Measurements from ENCODE around the gene TMC2. TPM values are rescaled to one million over a fixed set of nuclear protein-coding genes. Genes with fewer than 3 reads are reported as not detected.

Gene TMC2
- total and polyA plus RNA-seq, 2 of the 8 experiments (the other 6 are each of a cell fraction or from before 2014, with no cell fraction given) = not detected

DNA sequence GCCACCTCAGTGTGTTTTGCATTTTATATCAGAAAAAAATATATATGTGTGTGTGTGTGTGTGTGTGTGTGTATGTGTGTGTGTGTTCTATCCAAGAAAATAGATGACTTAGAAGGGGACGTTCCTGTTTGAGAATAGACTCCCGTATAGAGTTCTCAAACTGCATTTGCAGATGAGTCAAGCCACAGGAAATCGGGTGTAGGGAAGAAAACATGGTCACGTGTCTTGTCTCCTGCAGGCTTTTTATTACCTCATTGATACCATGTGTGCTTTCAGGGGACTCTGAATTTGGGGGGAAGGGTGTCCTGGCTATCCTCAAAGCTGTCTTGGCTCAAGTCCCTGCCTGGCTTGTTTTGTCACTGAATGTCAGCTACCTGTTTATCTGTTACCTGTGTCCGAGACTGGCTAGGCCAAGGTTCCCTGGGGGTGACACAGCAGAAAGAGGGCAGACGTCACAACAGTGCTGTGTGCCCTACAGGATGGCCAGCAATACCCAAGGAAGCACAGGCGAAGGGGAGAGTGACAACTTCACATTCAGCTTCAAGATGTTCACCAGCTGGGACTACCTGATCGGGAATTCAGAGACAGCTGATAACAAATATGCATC lies 60.4 kb downstream of the TMC2 start (continued):
- TF ChIP-seq, protein P1, sequence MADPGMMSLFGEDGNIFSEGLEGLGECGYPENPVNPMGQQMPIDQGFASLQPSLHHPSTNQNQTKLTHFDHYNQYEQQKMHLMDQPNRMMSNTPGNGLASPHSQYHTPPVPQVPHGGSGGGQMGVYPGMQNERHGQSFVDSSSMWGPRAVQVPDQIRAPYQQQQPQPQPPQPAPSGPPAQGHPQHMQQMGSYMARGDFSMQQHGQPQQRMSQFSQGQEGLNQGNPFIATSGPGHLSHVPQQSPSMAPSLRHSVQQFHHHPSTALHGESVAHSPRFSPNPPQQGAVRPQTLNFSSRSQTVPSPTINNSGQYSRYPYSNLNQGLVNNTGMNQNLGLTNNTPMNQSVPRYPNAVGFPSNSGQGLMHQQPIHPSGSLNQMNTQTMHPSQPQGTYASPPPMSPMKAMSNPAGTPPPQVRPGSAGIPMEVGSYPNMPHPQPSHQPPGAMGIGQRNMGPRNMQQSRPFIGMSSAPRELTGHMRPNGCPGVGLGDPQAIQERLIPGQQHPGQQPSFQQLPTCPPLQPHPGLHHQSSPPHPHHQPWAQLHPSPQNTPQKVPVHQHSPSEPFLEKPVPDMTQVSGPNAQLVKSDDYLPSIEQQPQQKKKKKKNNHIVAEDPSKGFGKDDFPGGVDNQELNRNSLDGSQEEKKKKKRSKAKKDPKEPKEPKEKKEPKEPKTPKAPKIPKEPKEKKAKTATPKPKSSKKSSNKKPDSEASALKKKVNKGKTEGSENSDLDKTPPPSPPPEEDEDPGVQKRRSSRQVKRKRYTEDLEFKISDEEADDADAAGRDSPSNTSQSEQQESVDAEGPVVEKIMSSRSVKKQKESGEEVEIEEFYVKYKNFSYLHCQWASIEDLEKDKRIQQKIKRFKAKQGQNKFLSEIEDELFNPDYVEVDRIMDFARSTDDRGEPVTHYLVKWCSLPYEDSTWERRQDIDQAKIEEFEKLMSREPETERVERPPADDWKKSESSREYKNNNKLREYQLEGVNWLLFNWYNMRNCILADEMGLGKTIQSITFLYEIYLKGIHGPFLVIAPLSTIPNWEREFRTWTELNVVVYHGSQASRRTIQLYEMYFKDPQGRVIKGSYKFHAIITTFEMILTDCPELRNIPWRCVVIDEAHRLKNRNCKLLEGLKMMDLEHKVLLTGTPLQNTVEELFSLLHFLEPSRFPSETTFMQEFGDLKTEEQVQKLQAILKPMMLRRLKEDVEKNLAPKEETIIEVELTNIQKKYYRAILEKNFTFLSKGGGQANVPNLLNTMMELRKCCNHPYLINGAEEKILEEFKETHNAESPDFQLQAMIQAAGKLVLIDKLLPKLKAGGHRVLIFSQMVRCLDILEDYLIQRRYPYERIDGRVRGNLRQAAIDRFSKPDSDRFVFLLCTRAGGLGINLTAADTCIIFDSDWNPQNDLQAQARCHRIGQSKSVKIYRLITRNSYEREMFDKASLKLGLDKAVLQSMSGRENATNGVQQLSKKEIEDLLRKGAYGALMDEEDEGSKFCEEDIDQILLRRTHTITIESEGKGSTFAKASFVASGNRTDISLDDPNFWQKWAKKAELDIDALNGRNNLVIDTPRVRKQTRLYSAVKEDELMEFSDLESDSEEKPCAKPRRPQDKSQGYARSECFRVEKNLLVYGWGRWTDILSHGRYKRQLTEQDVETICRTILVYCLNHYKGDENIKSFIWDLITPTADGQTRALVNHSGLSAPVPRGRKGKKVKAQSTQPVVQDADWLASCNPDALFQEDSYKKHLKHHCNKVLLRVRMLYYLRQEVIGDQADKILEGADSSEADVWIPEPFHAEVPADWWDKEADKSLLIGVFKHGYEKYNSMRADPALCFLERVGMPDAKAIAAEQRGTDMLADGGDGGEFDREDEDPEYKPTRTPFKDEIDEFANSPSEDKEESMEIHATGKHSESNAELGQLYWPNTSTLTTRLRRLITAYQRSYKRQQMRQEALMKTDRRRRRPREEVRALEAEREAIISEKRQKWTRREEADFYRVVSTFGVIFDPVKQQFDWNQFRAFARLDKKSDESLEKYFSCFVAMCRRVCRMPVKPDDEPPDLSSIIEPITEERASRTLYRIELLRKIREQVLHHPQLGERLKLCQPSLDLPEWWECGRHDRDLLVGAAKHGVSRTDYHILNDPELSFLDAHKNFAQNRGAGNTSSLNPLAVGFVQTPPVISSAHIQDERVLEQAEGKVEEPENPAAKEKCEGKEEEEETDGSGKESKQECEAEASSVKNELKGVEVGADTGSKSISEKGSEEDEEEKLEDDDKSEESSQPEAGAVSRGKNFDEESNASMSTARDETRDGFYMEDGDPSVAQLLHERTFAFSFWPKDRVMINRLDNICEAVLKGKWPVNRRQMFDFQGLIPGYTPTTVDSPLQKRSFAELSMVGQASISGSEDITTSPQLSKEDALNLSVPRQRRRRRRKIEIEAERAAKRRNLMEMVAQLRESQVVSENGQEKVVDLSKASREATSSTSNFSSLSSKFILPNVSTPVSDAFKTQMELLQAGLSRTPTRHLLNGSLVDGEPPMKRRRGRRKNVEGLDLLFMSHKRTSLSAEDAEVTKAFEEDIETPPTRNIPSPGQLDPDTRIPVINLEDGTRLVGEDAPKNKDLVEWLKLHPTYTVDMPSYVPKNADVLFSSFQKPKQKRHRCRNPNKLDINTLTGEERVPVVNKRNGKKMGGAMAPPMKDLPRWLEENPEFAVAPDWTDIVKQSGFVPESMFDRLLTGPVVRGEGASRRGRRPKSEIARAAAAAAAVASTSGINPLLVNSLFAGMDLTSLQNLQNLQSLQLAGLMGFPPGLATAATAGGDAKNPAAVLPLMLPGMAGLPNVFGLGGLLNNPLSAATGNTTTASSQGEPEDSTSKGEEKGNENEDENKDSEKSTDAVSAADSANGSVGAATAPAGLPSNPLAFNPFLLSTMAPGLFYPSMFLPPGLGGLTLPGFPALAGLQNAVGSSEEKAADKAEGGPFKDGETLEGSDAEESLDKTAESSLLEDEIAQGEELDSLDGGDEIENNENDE (IDR thresholded peaks at IDR 0.05; ENCODE audit: insufficient replicate concordance, low read length) = no peak
- TF ChIP-seq RNF2 (IDR thresholded peaks at IDR 0.05; ENCODE audit: borderline replicate concordance, low read depth, low read length, missing control alignments, poor library complexity, severe bottlenecking) (no peak), BACH1 (IDR thresholded peaks at IDR 0.05; ENCODE audit: low read length) (no peak)

Measured in H1 (cell line).